PC-9 (cell line): ENCODE data around the gene COL18A1.

Source experiments
- CTCF ChIP-seq: fragments of 200-600 bp; sonication (generic); conservative IDR thresholded peaks from 2 replicates; pipeline ENCODE4 v1.6.1; 2017; ENCODE audit warnings: mixed run types, antibody characterized with exemption, mild to moderate bottlenecking, moderate library complexity
- EZH2 ChIP-seq: fragments of 200-600 bp; sonication (generic); IDR thresholded peaks from 2 replicates; pipeline ENCODE4 v1.8.0; 2017; ENCODE audit warnings: antibody characterized with exemption, low read depth

DNA sequence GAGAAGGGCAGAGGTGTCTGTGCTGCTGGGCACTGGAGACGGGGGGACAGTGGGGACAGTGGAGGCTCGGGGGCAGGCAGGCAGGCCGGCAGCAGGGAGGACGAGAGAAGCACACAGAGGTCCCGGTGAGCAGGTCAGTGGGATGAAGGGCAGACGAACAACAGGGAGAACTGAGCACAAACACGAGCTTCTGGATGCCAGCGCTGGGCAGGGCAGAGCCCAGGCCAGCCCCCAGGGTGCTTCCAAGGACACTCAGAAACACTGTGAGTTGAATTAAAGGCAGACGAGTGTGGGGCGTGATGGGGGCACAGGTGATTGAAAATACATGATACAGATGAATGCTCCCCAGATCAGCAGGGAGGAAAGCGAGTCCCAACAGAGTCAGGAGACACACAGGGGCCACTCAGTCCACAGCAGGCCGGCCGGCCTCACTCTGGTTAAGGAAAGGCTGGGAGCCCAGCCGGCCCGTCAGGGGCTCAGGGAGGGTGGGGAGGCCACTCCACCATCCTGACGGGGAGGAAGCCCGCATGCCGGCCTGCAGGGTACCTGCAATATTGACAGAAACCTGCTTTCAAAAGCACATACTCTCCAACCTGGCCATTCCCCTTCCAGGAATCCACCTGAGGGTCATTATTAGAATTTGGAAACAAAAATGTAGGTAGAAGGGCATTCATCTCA is 123.2 kb downstream of the COL18A1 start:
- TF ChIP-seq CTCF (no peak), EZH2 (no peak)
